A549 (cell line): ENCODE measurements around the gene NEUROG1. TPM values are rescaled to one million over a fixed set of nuclear protein-coding genes. Genes with fewer than 3 reads are reported as not detected.
"Not testable (repeated sequence)": the region's sequence is repeated elsewhere in the genome, so short reads cannot be mapped to it uniquely, and the experiment has no call there.

Experiments
- ATAC-seq, 2 experiments: fragments of 200-7000 bp in 1 of 2; fragments of >200 bp in 1 of 2; cut with Nextera tagmentation in 1 of 2; cut with Tn5 transposase in 1 of 2; 3 replicates each; pipeline versions ENCODE4 v1.8.0 to v1.9.1; 2018 to 2020; ENCODE audit warnings: mild to moderate bottlenecking in 1 of 2, moderate library complexity in 1 of 2
- CTCF ChIA-PET: fragments of 300-600 bp; sonication (Branson Sonifier 250); formaldehyde crosslinking; extraction: SDS; loops from one replicate; lab custom pipeline; 2021; ENCODE audit warnings: antibody characterized with exemption, inconsistent platforms; lab: Yijun Ruan, JAX
- POLR2A ChIA-PET: fragments of 350-600 bp; formaldehyde crosslinking; extraction: SDS; loops from one replicate; lab custom pipeline; 2021; ENCODE audit warnings: antibody characterized with exemption, inconsistent platforms; lab: Yijun Ruan, JAX
- DNase-seq, 2 experiments: peaks; one replicate each; pipeline versions ENCODE4 v3.0.0 to v3.0.0-alpha.2; 2011 to 2016; ENCODE audit warnings: low read depth in 1 of 2, low spot score in 1 of 2
- FAIRE-seq: peaks from 2 replicates; lab custom pipeline; 2011; peaks lifted over from hg19 to GRCh38; lab: Jason Lieb, UNC
- H3K27ac ChIP-seq, 2 experiments: fragments of >200 bp; sonication (Bioruptor Twin); formaldehyde crosslinking; 3 replicates each; pipeline ENCODE4 v1.5.1; 2016 to 2017
- H3K4me1 ChIP-seq: fragments of >200 bp; sonication (Bioruptor Twin); formaldehyde crosslinking; 3 replicates; pipeline ENCODE4 v1.6.1; 2016
- H3K4me2 ChIP-seq: fragments of >200 bp; sonication (Bioruptor Twin); formaldehyde crosslinking; 3 replicates; pipeline ENCODE4 v1.6.1; 2016
- H3K4me3 ChIP-seq: fragments of >200 bp; sonication (Bioruptor Twin); formaldehyde crosslinking; 3 replicates; pipeline ENCODE4 v1.5.1; 2016
- H3K9me3 ChIP-seq: fragments of >200 bp; sonication (Bioruptor Twin); formaldehyde crosslinking; 3 replicates; pipeline ENCODE4 v1.6.1; 2016
- BCL3 ChIP-seq: fragments of >200 bp; sonication (Bioruptor Twin); formaldehyde crosslinking; IDR thresholded peaks from 3 replicates; pipeline ENCODE4 v1.6.1; 2016
- BHLHE40 ChIP-seq: IDR thresholded peaks from 2 replicates; pipeline ENCODE4 v1.6.1; 2012; ENCODE audit warnings: low read depth, low read length, inconsistent platforms
- CBX2 ChIP-seq: fragments of 200-600 bp; sonication (generic); IDR thresholded peaks from 2 replicates; pipeline ENCODE4 v1.6.1; 2016; ENCODE audit warnings: low read depth, mild to moderate bottlenecking, borderline replicate concordance
- CBX8 ChIP-seq: fragments of 200-600 bp; sonication (generic); IDR thresholded peaks from 2 replicates; pipeline ENCODE4 v1.6.1; 2016
- CHD2 ChIP-seq: fragments of 150-350 bp; IDR thresholded peaks from 2 replicates; pipeline ENCODE4 v1.6.1; 2014; ENCODE audit warnings: low read length; ENCODE audit not compliant: partially characterized antibody
- CHD4 ChIP-seq: fragments of 200-600 bp; sonication (generic); IDR thresholded peaks from 2 replicates; pipeline ENCODE4 v1.6.1; 2016; ENCODE audit warnings: antibody characterized with exemption, mild to moderate bottlenecking, borderline replicate concordance
- CTCF ChIP-seq: fragments of >200 bp; sonication (Bioruptor Twin); formaldehyde crosslinking; IDR thresholded peaks from 3 replicates; pipeline ENCODE4 v1.5.1; 2016
- EHMT2 ChIP-seq: fragments of 200-600 bp; sonication (generic); IDR thresholded peaks from 2 replicates; pipeline ENCODE4 v1.6.1; 2016; ENCODE audit warnings: antibody characterized with exemption, low read depth, mild to moderate bottlenecking, moderate library complexity
- EP300 ChIP-seq, 2 experiments: fragments of >200 bp; sonication (Bioruptor Twin); formaldehyde crosslinking; IDR thresholded peaks; 2 replicates in 1 of 2; 3 replicates in 1 of 2; pipeline ENCODE4 v1.6.1; 2016 to 2017
- FOSB ChIP-seq: fragments of 250-450 bp; sonication (Bioruptor Pico); IDR thresholded peaks from 2 replicates; pipeline ENCODE4 v1.5.0; 2020; ENCODE audit warnings: mild to moderate bottlenecking, moderate library complexity
- GATA3 ChIP-seq: IDR thresholded peaks from 2 replicates; pipeline ENCODE4 v1.6.1; 2012; ENCODE audit warnings: borderline replicate concordance
- HES2 ChIP-seq: fragments of >200 bp; sonication (Bioruptor Twin); formaldehyde crosslinking; IDR thresholded peaks from 2 replicates; pipeline ENCODE4 v1.6.1; 2016
- HEYL ChIP-seq: fragments of 250-450 bp; sonication (Bioruptor Pico); IDR thresholded peaks from 2 replicates; pipeline ENCODE4 v1.8.0; 2021; ENCODE audit warnings: mild to moderate bottlenecking, moderate library complexity
- HOXA7 ChIP-seq: fragments of 250-450 bp; sonication (Bioruptor Pico); IDR thresholded peaks from 2 replicates; pipeline ENCODE4 v1.5.0; 2020; ENCODE audit warnings: mild to moderate bottlenecking, moderate library complexity
- HOXB13 ChIP-seq: fragments of 250-450 bp; sonication (Bioruptor Pico); IDR thresholded peaks from 2 replicates; pipeline ENCODE4 v1.5.0; 2020; ENCODE audit warnings: low read depth, mild to moderate bottlenecking, moderate library complexity
- HOXB5 ChIP-seq: fragments of 250-450 bp; sonication (Bioruptor Pico); IDR thresholded peaks from 2 replicates; pipeline ENCODE4 v1.5.0; 2020; ENCODE audit warnings: mild to moderate bottlenecking, moderate library complexity
- JUN ChIP-seq, 2 experiments: fragments of >200 bp; sonication (Bioruptor Twin); formaldehyde crosslinking; IDR thresholded peaks; 2 replicates in 1 of 2; 3 replicates in 1 of 2; pipeline ENCODE4 v1.6.1; 2016 to 2017
- KDM1A ChIP-seq: fragments of 200-600 bp; sonication (generic); IDR thresholded peaks from 2 replicates; pipeline ENCODE4 v1.6.1; 2016; ENCODE audit warnings: low read depth, mild to moderate bottlenecking
- KDM5A ChIP-seq: fragments of 200-600 bp; sonication (generic); IDR thresholded peaks from 2 replicates; pipeline ENCODE4 v1.6.1; 2016; ENCODE audit warnings: antibody characterized with exemption, mild to moderate bottlenecking
- MYC ChIP-seq: IDR thresholded peaks from 2 replicates; pipeline ENCODE4 v1.6.1; 2012; ENCODE audit warnings: mild to moderate bottlenecking, inconsistent platforms, low read length, improper control_type of control experiment, borderline replicate concordance
- NPAS2 ChIP-seq: fragments of 250-450 bp; sonication (Bioruptor Pico); IDR thresholded peaks from 2 replicates; pipeline ENCODE4 v1.8.0; 2022; ENCODE audit warnings: mild to moderate bottlenecking, moderate library complexity, borderline replicate concordance
- POLR2AphosphoS2 ChIP-seq: conservative IDR thresholded peaks from 2 replicates; pipeline ENCODE4 v1.6.1; 2012; ENCODE audit warnings: low read length, improper control_type of control experiment, inconsistent platforms
- RCOR1 ChIP-seq: fragments of 150-350 bp; IDR thresholded peaks from 2 replicates; pipeline ENCODE4 v1.6.1; 2014; ENCODE audit warnings: antibody characterized with exemption, low read length, low read depth
- ZC3H11A ChIP-seq: fragments of 450-650 bp; IDR thresholded peaks from 2 replicates; pipeline ENCODE4 v1.6.1; 2014; ENCODE audit warnings: antibody characterized with exemption, mild to moderate bottlenecking
- ZSCAN20 ChIP-seq: fragments of 250-450 bp; sonication (Bioruptor Pico); IDR thresholded peaks from 2 replicates; pipeline ENCODE4 v1.8.0; 2022; ENCODE audit warnings: mild to moderate bottlenecking, moderate library complexity
- whole genome bisulfite sequencing: methylation state at CpG from one replicate; pipeline ENCODE4 v1.1.6; 2017; ENCODE audit errors: missing lambda C conversion rate; 5-methylcytosine and 5-hydroxymethylcytosine counted together
- polyA plus RNA-seq, 4 experiments: library from polyadenylated mRNA; depleted of rRNA in 3 of 4; stranded (reverse); fragments of >200 nt; fragmentation: RNase III in 1 of 4; extraction: RNeasy Plus Mini Kit Qiagen cat#74134 plus additional on column Dnase treatment in 1 of 4; gene quantifications; 2 replicates in 3 of 4; 3 replicates in 1 of 4; pipeline ENCODE4 v1.2.3, GENCODE V29; 2011 to 2017
- TF ChIP-seq, protein P1 (sequence below): IDR thresholded peaks from 2 replicates; pipeline ENCODE4 v1.6.1; 2012
- TF ChIP-seq, protein P2 (sequence below): fragments of 250-450 bp; sonication (Bioruptor Pico); IDR thresholded peaks from 2 replicates; pipeline ENCODE4 v1.5.0; 2020; ENCODE audit warnings: low read depth, mild to moderate bottlenecking, moderate library complexity
- TF ChIP-seq, protein P3 (sequence below): IDR thresholded peaks from 2 replicates; pipeline ENCODE4 v1.6.1; 2012

NEUROG1 gene
- polyA plus RNA-seq, 2 of the 4 experiments (the other 2 are of a cell fraction) = not detected

DNA sequence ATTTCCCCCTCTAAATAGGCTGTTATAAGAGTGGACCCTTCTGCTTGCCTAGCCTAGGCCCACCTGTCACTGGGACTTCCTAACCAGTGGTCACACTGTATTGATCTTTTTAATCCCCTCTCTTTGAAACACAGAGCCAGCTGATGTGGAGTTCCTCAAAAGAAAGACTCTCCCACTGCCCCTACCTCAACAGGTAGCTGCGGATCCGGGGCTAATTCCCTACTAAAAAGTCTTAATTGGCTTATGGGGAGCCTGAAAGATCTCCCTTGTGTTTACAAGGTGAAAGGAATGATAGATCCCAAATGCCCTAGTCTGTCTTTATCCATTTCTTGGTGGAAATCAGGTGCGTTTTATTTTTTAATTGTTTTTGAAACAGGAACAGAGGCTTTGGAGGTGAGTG is 2.0 kb downstream of the NEUROG1 start (continued):
- TF ChIP-seq CHD2 (no peak), MYC (no peak)

DNA sequence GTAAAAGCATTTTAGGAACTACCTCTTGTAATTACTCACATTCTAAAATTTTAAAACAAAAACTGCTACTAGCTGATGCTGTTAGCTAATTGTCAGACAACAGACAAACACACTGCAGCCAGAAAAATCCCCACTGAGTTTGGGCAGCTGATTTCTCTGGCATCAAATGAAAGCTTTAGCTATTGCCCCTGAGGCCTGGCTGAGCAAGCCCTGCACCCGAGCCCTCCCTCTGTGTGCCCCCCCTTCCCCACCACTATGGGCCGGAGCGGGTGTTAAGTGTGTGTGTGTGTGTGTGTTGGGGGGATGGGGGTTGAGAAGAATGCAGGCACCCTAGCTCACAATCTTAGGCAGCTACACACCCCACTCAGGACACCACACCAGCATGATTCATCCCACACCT is 2.4 kb downstream of the NEUROG1 start:
- ChIA-PET CTCF (interaction anchor here (0.8 to 7.8 kb wide), 4 partner anchors 18 to 73 kb away, joined by 3 to 75 read pairs (median 11); no protein-coding TSS in a partner anchor), POLR2A (no interaction called here)

DNA sequence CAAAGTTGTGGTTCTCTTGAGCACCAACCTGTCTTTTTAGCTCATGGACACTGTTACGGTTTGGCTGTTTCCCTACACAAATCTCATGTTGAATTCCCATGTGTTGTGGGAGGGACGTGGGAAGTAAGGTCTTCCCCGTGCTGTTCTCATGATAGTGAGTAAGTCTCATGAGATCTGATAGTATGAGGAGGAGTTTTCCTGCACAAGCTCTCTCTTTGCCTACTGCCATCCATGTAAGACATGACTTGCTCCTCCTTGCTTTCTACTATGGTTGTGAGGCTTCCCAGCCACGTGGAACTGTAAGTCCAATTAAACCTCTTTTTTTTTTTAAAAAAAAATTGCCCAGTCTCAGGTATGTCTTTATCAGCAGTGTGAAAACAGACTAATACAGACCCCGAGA is 6.2 kb downstream of the NEUROG1 start:
- WGBS = 15% methylated on average over 5 of the region's 5 CpGs
- POLR2A ChIA-PET, FAIRE-seq, H3K27ac ChIP-seq, H3K4me3 ChIP-seq, H3K4me2 ChIP-seq, DNase-seq, ATAC-seq, H3K4me1 ChIP-seq, H3K9me3 ChIP-seq: not testable (repeated sequence)
- CTCF ChIA-PET = interaction anchor here (0.7 to 4.1 kb wide), 3 partner anchors 22 to 63 kb away, joined by 3 to 17 read pairs (median 6); no protein-coding TSS in a partner anchor

More for the DNA sequence above, 2.4 kb downstream of the NEUROG1 start:
- no peak overlapping the region for H3K4me2 ChIP-seq
- TF ChIP-seq EP300 (IDR thresholded peaks at IDR 0.05) = no peak
- no peak for TF ChIP-seq NPAS2 (CRISPR knock-in tag)
- TF ChIP-seq ZSCAN20 (CRISPR knock-in tag) = no peak
- no peak for TF ChIP-seq EHMT2
- TF ChIP-seq HEYL (CRISPR knock-in tag) = no peak
- no peak for TF ChIP-seq CHD2
- TF ChIP-seq GATA3 = no peak
- TF ChIP-seq, protein P1, sequence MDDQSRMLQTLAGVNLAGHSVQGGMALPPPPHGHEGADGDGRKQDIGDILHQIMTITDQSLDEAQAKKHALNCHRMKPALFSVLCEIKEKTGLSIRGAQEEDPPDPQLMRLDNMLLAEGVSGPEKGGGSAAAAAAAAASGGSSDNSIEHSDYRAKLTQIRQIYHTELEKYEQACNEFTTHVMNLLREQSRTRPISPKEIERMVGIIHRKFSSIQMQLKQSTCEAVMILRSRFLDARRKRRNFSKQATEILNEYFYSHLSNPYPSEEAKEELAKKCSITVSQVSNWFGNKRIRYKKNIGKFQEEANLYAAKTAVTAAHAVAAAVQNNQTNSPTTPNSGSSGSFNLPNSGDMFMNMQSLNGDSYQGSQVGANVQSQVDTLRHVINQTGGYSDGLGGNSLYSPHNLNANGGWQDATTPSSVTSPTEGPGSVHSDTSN = no peak
- no peak for TF ChIP-seq HES2
- TF ChIP-seq BHLHE40 = no peak
- TF ChIP-seq CHD4 = no peak
- TF ChIP-seq CBX8 = no peak
- TF ChIP-seq FOSB = no peak
- no peak for TF ChIP-seq ZC3H11A
- no peak for TF ChIP-seq HOXA7
- TF ChIP-seq POLR2AphosphoS2 = no peak
- TF ChIP-seq, protein P2, sequence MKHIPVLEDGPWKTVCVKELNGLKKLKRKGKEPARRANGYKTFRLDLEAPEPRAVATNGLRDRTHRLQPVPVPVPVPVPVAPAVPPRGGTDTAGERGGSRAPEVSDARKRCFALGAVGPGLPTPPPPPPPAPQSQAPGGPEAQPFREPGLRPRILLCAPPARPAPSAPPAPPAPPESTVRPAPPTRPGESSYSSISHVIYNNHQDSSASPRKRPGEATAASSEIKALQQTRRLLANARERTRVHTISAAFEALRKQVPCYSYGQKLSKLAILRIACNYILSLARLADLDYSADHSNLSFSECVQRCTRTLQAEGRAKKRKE (CRISPR knock-in tag) = no peak
- TF ChIP-seq, protein P3, sequence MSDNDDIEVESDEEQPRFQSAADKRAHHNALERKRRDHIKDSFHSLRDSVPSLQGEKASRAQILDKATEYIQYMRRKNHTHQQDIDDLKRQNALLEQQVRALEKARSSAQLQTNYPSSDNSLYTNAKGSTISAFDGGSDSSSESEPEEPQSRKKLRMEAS = no peak
- TF ChIP-seq, all 56 proteins: peak for 0
- peaks cover 7% of the 10 kb centered on the region; the same call in 1 of the 3 replicates for H3K4me1 ChIP-seq
- no peak overlapping the region for H3K27ac ChIP-seq
- FAIRE-seq = no peak
- 53% methylated on average over 3 of the region's 3 CpGs for WGBS
- H3K4me3 ChIP-seq = no peak overlapping the region
- no peak for DNase-seq
- no peak for ATAC-seq
- H3K9me3 ChIP-seq = peaks cover 16% of the 10 kb centered on the region; the same call in 2 of the 3 replicates

DNA sequence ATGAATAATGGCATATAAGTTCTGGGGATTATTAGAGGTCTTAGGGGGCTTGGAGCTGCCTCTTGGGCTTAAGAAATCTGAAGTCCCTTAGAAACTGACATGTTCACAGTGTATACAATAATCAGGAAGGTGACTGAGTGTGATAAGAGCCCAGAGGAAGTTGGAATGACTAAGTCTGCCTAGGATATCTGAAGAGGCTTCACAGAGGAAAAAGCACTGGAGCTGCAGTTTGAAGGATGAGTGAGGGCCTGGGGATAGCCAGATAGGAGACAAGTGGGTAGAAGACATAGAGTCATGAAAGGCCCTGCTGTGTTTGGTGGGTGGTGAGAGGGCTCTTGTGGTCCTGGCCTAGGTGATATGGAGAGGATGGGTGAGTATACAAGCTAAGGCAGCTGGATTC is 8.8 kb downstream of the NEUROG1 start:
- no peak overlapping the region for H3K4me3 ChIP-seq
- DNase-seq (no peak), ATAC-seq (no peak), FAIRE-seq (no peak)
- H3K4me2 ChIP-seq = no peak overlapping the region
- H3K27ac ChIP-seq = no peak overlapping the region
- H3K4me1 ChIP-seq = no peaks in the 10 kb centered on the region
- H3K9me3 ChIP-seq = peaks cover 8% of the 10 kb centered on the region; the same call in 2 of the 3 replicates
- ChIA-PET POLR2A (no interaction called here), CTCF (interaction anchor here (1.0 to 4.1 kb wide), 4 partner anchors 9 to 68 kb away, joined by 3 to 17 read pairs (median 3); no protein-coding TSS in a partner anchor)
- TF ChIP-seq CTCF = no peak
- no peak for TF ChIP-seq CBX2
- no peak for TF ChIP-seq KDM1A
- TF ChIP-seq JUN (IDR thresholded peaks at IDR 0.05) = no peak
- no peak for TF ChIP-seq MYC
- TF ChIP-seq HOXB5 (CRISPR knock-in tag) = no peak
- TF ChIP-seq HES2 = no peak
- TF ChIP-seq HEYL (CRISPR knock-in tag) = no peak
- TF ChIP-seq RCOR1 = no peak
- TF ChIP-seq HOXB13 (CRISPR knock-in tag) = no peak
- TF ChIP-seq KDM5A = no peak
- TF ChIP-seq BCL3 = no peak
